ENCODE data around the gene ZNF606. TPM values are rescaled to one million over a fixed set of nuclear protein-coding genes. Genes with fewer than 3 reads are reported as not detected.

The ZNF606 gene
- total and polyA plus RNA-seq, 2 experiments from 2014 or later = 13.6 to 55.6 TPM

- no peak for TF ChIP-seq ZNF462 (CRISPR knock-in tag; IDR thresholded peaks at IDR 0.05)
- no peak for TF ChIP-seq CREB1 (CRISPR knock-in tag; IDR thresholded peaks at IDR 0.05; ENCODE audit: low read depth)
- TF ChIP-seq REST (IDR thresholded peaks at IDR 0.05; ENCODE audit: unreplicated experiment) = no peak
- no peak for TF ChIP-seq ZNF114 (CRISPR knock-in tag; IDR thresholded peaks at IDR 0.05)
- no peak for TF ChIP-seq CTCF (conservative IDR thresholded peaks at IDR 0.05; ENCODE audit: low read depth in 2 of 2)
- no peak for TF ChIP-seq POLR2AphosphoS5 (IDR thresholded peaks at IDR 0.05; ENCODE audit: low read depth)
- TF ChIP-seq ETS1 (IDR thresholded peaks at IDR 0.05) = no peak
These were observed 38.3 kb upstream of the ZNF606 start (continued) for GRCh38 chr19:58040751-58041525.

All from GM23338 (cell line).